GM12878 (cell line): Measurements from ENCODE around the gene KCNJ14. TPM values are rescaled to one million over a fixed set of nuclear protein-coding genes. Genes with fewer than 3 reads are reported as not detected.

Experiments
- ATF7 ChIP-seq: fragments of 450-650 bp; IDR thresholded peaks from 2 replicates; pipeline ENCODE4 v1.6.1; 2016; ENCODE audit warnings: low read depth, mild to moderate bottlenecking
- BACH1 ChIP-seq: fragments of 450-650 bp; IDR thresholded peaks from 2 replicates; pipeline ENCODE4 v1.6.1; 2017; ENCODE audit warnings: mild to moderate bottlenecking, borderline replicate concordance
- CEBPZ ChIP-seq: fragments of 150-350 bp; IDR thresholded peaks from 2 replicates; pipeline ENCODE4 v1.6.1; 2016; ENCODE audit warnings: low read depth, low read length
- CTCF ChIP-seq, 3 experiments: IDR thresholded peaks in 2 of 3; conservative IDR thresholded peaks in 1 of 3; 2 replicates each; pipeline ENCODE4 v1.5.1; 2011; ENCODE audit warnings: low read depth in 3 of 3, low read length in 3 of 3, mild to moderate bottlenecking in 3 of 3, control low read depth in 2 of 3, moderate library complexity in 2 of 3, inconsistent platforms in 1 of 3, mixed read lengths in 1 of 3; ENCODE audit not compliant: control insufficient read depth in 2 of 3, insufficient read depth in 1 of 3; ENCODE audit errors: extremely low read depth in 1 of 3
- EED ChIP-seq: sonication (generic); IDR thresholded peaks from 2 replicates; pipeline ENCODE4 v1.6.1; 2016; ENCODE audit warnings: antibody characterized with exemption, low read depth
- IKZF1 ChIP-seq: fragments of 450-650 bp; conservative IDR thresholded peaks from 2 replicates; pipeline ENCODE4 v1.6.1; 2017; ENCODE audit warnings: antibody characterized with exemption, mild to moderate bottlenecking
- LARP7 ChIP-seq: fragments of 450-650 bp; IDR thresholded peaks from 2 replicates; pipeline ENCODE4 v1.6.1; 2017; ENCODE audit warnings: mild to moderate bottlenecking
- NFIC ChIP-seq: IDR thresholded peaks from 2 replicates; pipeline ENCODE4 v1.6.1; 2012; ENCODE audit warnings: low read depth, mild to moderate bottlenecking, inconsistent platforms, low read length, moderate library complexity
- NFXL1 ChIP-seq: fragments of 450-650 bp; IDR thresholded peaks from 2 replicates; pipeline ENCODE4 v1.6.1; 2017; ENCODE audit warnings: antibody characterized with exemption, mild to moderate bottlenecking, borderline replicate concordance
- NFYB ChIP-seq: IDR thresholded peaks from 2 replicates; pipeline ENCODE4 v1.6.1; 2011; ENCODE audit warnings: low read depth, mild to moderate bottlenecking, low read length, improper control_type of control experiment, moderate library complexity; ENCODE audit not compliant: insufficient read depth
- NRF1 ChIP-seq: conservative IDR thresholded peaks from 2 replicates; pipeline ENCODE4 v1.6.1; 2011; ENCODE audit warnings: mild to moderate bottlenecking, low read depth, low read length, improper control_type of control experiment
- PAX5 ChIP-seq: IDR thresholded peaks from 2 replicates; pipeline ENCODE4 v1.6.1; 2011; ENCODE audit warnings: low read depth, low read length, borderline replicate concordance
- PAX8 ChIP-seq: fragments of 450-650 bp; IDR thresholded peaks from 2 replicates; pipeline ENCODE4 v1.6.1; 2017; ENCODE audit warnings: mild to moderate bottlenecking, moderate library complexity
- POU2F2 ChIP-seq: IDR thresholded peaks from 3 replicates; pipeline ENCODE4 v1.6.1; 2011; ENCODE audit warnings: low read depth, mild to moderate bottlenecking, low read length, borderline replicate concordance
- RAD21 ChIP-seq: IDR thresholded peaks from 2 replicates; pipeline ENCODE4 v1.6.1; 2011; ENCODE audit warnings: mild to moderate bottlenecking, low read depth, low read length, moderate library complexity; ENCODE audit not compliant: insufficient read depth
- RCOR1 ChIP-seq: conservative IDR thresholded peaks from 2 replicates; pipeline ENCODE4 v1.6.1; 2012; ENCODE audit warnings: low read depth, low read length, improper control_type of control experiment
- RUNX3 ChIP-seq: IDR thresholded peaks from 2 replicates; pipeline ENCODE4 v1.6.1; 2012; ENCODE audit warnings: low read length, inconsistent platforms
- SIX5 ChIP-seq: IDR thresholded peaks from 2 replicates; pipeline ENCODE4 v1.6.1; 2011; ENCODE audit warnings: mild to moderate bottlenecking, low read depth, low read length, moderate library complexity; ENCODE audit not compliant: severe bottlenecking
- SMARCA5 ChIP-seq: fragments of 450-650 bp; IDR thresholded peaks from 2 replicates; pipeline ENCODE4 v1.6.1; 2017; ENCODE audit warnings: mild to moderate bottlenecking
- SPI1 ChIP-seq: IDR thresholded peaks from 2 replicates; pipeline ENCODE4 v1.6.1; 2011; ENCODE audit warnings: low read depth, mild to moderate bottlenecking, low read length, moderate library complexity, borderline replicate concordance; ENCODE audit not compliant: insufficient read depth
- TCF12 ChIP-seq: IDR thresholded peaks from 2 replicates; pipeline ENCODE4 v1.6.1; 2011; ENCODE audit warnings: low read depth, mild to moderate bottlenecking, low read length
- TCF3 ChIP-seq: IDR thresholded peaks from 2 replicates; pipeline ENCODE4 v1.6.1; 2012; ENCODE audit warnings: low read depth, mild to moderate bottlenecking, low read length, borderline replicate concordance; ENCODE audit not compliant: insufficient read depth
- YY1 ChIP-seq: IDR thresholded peaks from 2 replicates; pipeline ENCODE4 v1.6.1; 2011; ENCODE audit warnings: low read depth, mild to moderate bottlenecking, low read length
- ZBED1 ChIP-seq: IDR thresholded peaks from 2 replicates; pipeline ENCODE4 v1.6.1; 2016; ENCODE audit warnings: borderline replicate concordance
- ZNF207 ChIP-seq: fragments of 450-650 bp; IDR thresholded peaks from 2 replicates; pipeline ENCODE4 v1.6.1; 2014; ENCODE audit warnings: antibody characterized with exemption, mild to moderate bottlenecking, borderline replicate concordance
- ZNF24 ChIP-seq: fragments of 450-650 bp; IDR thresholded peaks from 2 replicates; pipeline ENCODE4 v1.6.1; 2017; ENCODE audit warnings: antibody characterized with exemption, mild to moderate bottlenecking
- polyA plus RNA-seq, 11 experiments: library from polyadenylated mRNA; depleted of rRNA in 4 of 11; unstranded in 6 of 11; stranded (reverse) in 5 of 11; fragments of >200 nt; fragmentation: Nextera tagmentation in 4 of 11; fragmentation: Illumina TruSeq in 1 of 11; extraction: Ambion mirVana in 4 of 11; extraction: Trizol in 1 of 11; gene quantifications; 1 replicate in 1 of 11; 2 replicates in 10 of 11; pipeline versions ENCODE4 v1.2.1 to v1.2.3, GENCODE V29; 2011 to 2016; ENCODE audit warnings: inconsistent platforms in 2 of 11, missing spikeins in 2 of 11, low read depth in 1 of 11
- total RNA-seq, 4 experiments: library from RNA; depleted of rRNA in 3 of 4; stranded (reverse); fragments of >200 nt in 3 of 4; fragmentation: Illumina TruSeq in 1 of 4; extraction: Trizol in 1 of 4; gene quantifications; 2 replicates each; pipeline versions ENCODE4 v1.2.1 to v1.2.3, GENCODE V29; 2013 to 2021

The KCNJ14 gene
- total and polyA plus RNA-seq, 10 of the 15 experiments (the other 5 are each of a cell fraction or from before 2014, with no cell fraction given) = 0.24 to 1.4 (median 0.42) TPM

GRCh38 chr19:48489608-48490216 lies 34.3 kb downstream of the KCNJ14 start (continued):
- TF ChIP-seq POU2F2 (no peak), RAD21 (peak; percentile 52), SMARCA5 (peak; percentile 84), PAX5 (peak; percentile 34; the same call in 1 of the 2 replicates), CEBPZ (no peak), SIX5 (no peak), CTCF (IDR thresholded peaks at IDR 0.05 in 2 of 3, conservative IDR thresholded peaks at IDR 0.05 in 1 of 3; ENCODE audit: control insufficient read depth in 2 of 3, extremely low read depth in 1 of 3, insufficient read depth in 1 of 3, low read depth in 3 of 3, low read length in 3 of 3) (peak; percentile 94 to 98 (median 94)), ZNF207 (no peak), TCF12 (peak; percentile 79), EED (0 out of 2 replicates have a peak, but pooled peaks have one; percentile 14), TCF3 (0 out of 2 replicates have a peak, but pooled peaks have one; percentile 74), RUNX3 (no peak), SPI1 (peak; percentile 75), NFXL1 (peak; percentile 88), NRF1 (no peak), ZBED1 (no peak), RCOR1 (no peak), BACH1 (peak; percentile 27; the same call in 1 of the 2 replicates), IKZF1 (peak; percentile 49), YY1 (peak; percentile 55; the same call in 1 of the 2 replicates), NFIC (no peak), ATF7 (no peak), ZNF24 (no peak), PAX8 (no peak), NFYB (no peak), LARP7 (peak; percentile 65; the same call in 1 of the 2 replicates)
